Activated CD4-positive, alpha-beta T cell treated with anti-CD3 and anti-CD28 coated beads, Interleukin-2, amount 50 U/mL, for 24 hours (primary cell): ENCODE data around the gene UBE2L6.

Experiments
- DNase-seq, 2 donors: peaks; one replicate each; pipeline ENCODE4 v3.0.0-alpha.2; 2020; ENCODE audit warnings: low read depth in 1 of 2, low spot score in 1 of 2

Gene UBE2L6

GRCh38 chr11:57501953-57502352 is 65.5 kb downstream of the UBE2L6 start:
- no peak for DNase-seq
